AG04450 (cell line): ENCODE results near the gene MEN1. TPM values are rescaled to one million over a fixed set of nuclear protein-coding genes. Genes with fewer than 3 reads are reported as not detected.

Source experiments
- CTCF ChIA-PET: fragments of 300-600, 350-600 bp; formaldehyde crosslinking; extraction: SDS; loops from one replicate; lab custom pipeline; 2022; ENCODE audit warnings: antibody characterized with exemption, inconsistent platforms; lab: Charles Lee
- POLR2A ChIA-PET: fragments of 350-600 bp; formaldehyde crosslinking; extraction: SDS; loops from one replicate; lab custom pipeline; 2021; ENCODE audit warnings: antibody characterized with exemption, inconsistent platforms; lab: Yijun Ruan, JAX
- DNase-seq: peaks from one replicate; pipeline ENCODE4 v3.0.0-alpha.2; 2011; ENCODE audit warnings: low read depth, low spot score
- H3K27ac ChIP-seq: one replicate; pipeline ENCODE4 v1.5.1; 2012; ENCODE audit warnings: low read depth, low read length, control low read depth
- H3K27me3 ChIP-seq: one replicate; pipeline ENCODE4 v1.6.0; 2012; ENCODE audit warnings: low read length; ENCODE audit not compliant: control insufficient read depth, insufficient read depth
- H3K4me3 ChIP-seq: 2 replicates; pipeline ENCODE4 v1.5.1; 2011; ENCODE audit warnings: mild to moderate bottlenecking, low read depth, low read length, control low read depth
- H3K9me3 ChIP-seq: 2 replicates; pipeline ENCODE4 v1.5.1; 2012; ENCODE audit warnings: low read length; ENCODE audit not compliant: control insufficient read depth, insufficient read depth
- CTCF ChIP-seq: IDR thresholded peaks from 2 replicates; pipeline ENCODE4 v1.5.1; 2011; ENCODE audit warnings: low read depth, low read length, control low read depth, inconsistent platforms
- polyA plus RNA-seq: library from polyadenylated mRNA; depleted of rRNA; stranded (reverse); fragments of >200 nt; gene quantifications from 2 replicates; pipeline ENCODE4 v1.2.3, GENCODE V29; 2011

The MEN1 gene
- polyA plus RNA-seq, 1 experiment, result 15.0 TPM

- POLR2A ChIA-PET, result interaction anchor here (1.7 kb wide), 1 partner anchor 11 kb away, joined by 7 read pairs; no protein-coding TSS in a partner anchor
- DNase-seq, result no peak
- CTCF ChIA-PET, result interaction anchor here (0.7 kb wide), 1 partner anchor 83 kb away, joined by 3 read pairs; no protein-coding TSS in a partner anchor
These were observed 38.5 kb downstream of the MEN1 start for GRCh38 chr11:64771861-64772260.

GRCh38 chr11:64770120-64770519 lies 40.2 kb downstream of the MEN1 start:
- H3K27ac ChIP-seq, result no peak overlapping the region
- DNase-seq, result no peak
- ChIA-PET POLR2A (interaction anchor here (0.7 to 1.7 kb wide), 2 partner anchors 10 to 29 kb away, joined by 3 to 7 read pairs; no protein-coding TSS in a partner anchor), CTCF (no interaction called here)
- no peaks in the 10 kb centered on the region for H3K9me3 ChIP-seq
- no peak overlapping the region for H3K4me3 ChIP-seq
- H3K27me3 ChIP-seq, result no peaks in the 10 kb centered on the region
- TF ChIP-seq CTCF, result no peak

More at GRCh38 chr11:64771861-64772260, 38.5 kb downstream of the MEN1 start:
- Histone ChIP-seq H3K9me3 (no peaks in the 10 kb centered on the region), H3K27me3 (no peaks in the 10 kb centered on the region), H3K27ac (no peak overlapping the region), H3K4me3 (no peak overlapping the region)
- no peak for TF ChIP-seq CTCF

GRCh38 chr11:64769283-64769682 lies 41.1 kb downstream of the MEN1 start:
- POLR2A ChIA-PET, result interaction anchor here (0.5 to 0.7 kb wide), 2 partner anchors 14 to 30 kb away, joined by 3 read pairs; no protein-coding TSS in a partner anchor
- Histone ChIP-seq H3K27me3 (no peaks in the 10 kb centered on the region), H3K4me3 (no peak overlapping the region), H3K9me3 (no peaks in the 10 kb centered on the region), H3K27ac (no peak overlapping the region)
- CTCF ChIA-PET, result no interaction called here
- no peak for DNase-seq
- TF ChIP-seq CTCF, result no peak

GRCh38 chr11:64768300-64768694 lies 42.1 kb downstream of the MEN1 start:
- H3K27me3 ChIP-seq, result no peaks in the 10 kb centered on the region
- DNase-seq, result no peak
- no peak overlapping the region for H3K4me3 ChIP-seq
- POLR2A ChIA-PET, result no interaction called here
- CTCF ChIA-PET, result interaction anchor here (0.6 to 2.1 kb wide), 5 partner anchors 9 to 116 kb away, joined by 3 to 11 read pairs (median 4); partner anchors contain the start of gene SF1
- no peaks in the 10 kb centered on the region for H3K9me3 ChIP-seq
- H3K27ac ChIP-seq, result no peak overlapping the region
- TF ChIP-seq CTCF, result no peak

GRCh38 chr11:64767344-64768299 lies 42.7 kb downstream of the MEN1 start:
- Histone ChIP-seq H3K27ac (no peak overlapping the region), H3K9me3 (no peaks in the 10 kb centered on the region), H3K27me3 (no peaks in the 10 kb centered on the region), H3K4me3 (no peak overlapping the region)
- DNase-seq, result no peak
- ChIA-PET POLR2A (no interaction called here), CTCF (interaction anchor here (0.6 to 2.1 kb wide), 5 partner anchors 9 to 116 kb away, joined by 3 to 11 read pairs (median 4); partner anchors contain the start of gene SF1)
- TF ChIP-seq CTCF, result peak; percentile 64
